ENCODE data around the gene ARHGEF17.

Gene ARHGEF17

DNA sequence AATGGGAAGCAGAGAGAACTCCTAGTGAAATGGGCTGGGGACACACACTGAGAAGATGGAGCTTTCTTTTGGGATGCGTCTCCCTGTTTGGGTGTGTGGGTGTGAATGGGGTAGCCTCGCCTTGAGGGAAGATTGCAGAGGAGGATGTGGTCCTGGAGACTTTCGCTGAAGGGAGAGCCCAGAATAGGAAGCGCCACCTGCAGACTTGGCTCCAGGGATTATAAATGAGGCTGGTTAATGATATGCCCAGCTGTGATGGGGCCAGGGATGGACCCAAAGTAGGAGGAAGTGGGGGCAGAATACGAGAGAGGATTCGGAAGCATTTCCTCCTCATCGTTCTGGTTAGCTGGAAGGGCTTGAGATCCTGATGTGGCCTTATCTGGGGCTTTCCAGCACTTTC is 81.8 kb downstream of the ARHGEF17 start:
- TF ChIP-seq CTCF (IDR thresholded peaks at IDR 0.05; ENCODE audit: low read depth, low read length, missing control alignments): no peak
- no peak overlapping the region for H3K4me3 ChIP-seq (replicated peaks; ENCODE audit: low read depth, low read length)

GRCh38 chr11:73390601-73391565 is 82.8 kb downstream of the ARHGEF17 start:
- no peak for TF ChIP-seq CTCF (IDR thresholded peaks at IDR 0.05; ENCODE audit: low read depth, low read length, missing control alignments)
- H3K4me3 ChIP-seq (replicated peaks; ENCODE audit: low read depth, low read length): no peak overlapping the region
- DNase-seq (ENCODE audit: extremely low read depth, low read depth): no peak

More for the DNA sequence above, 81.8 kb downstream of the ARHGEF17 start:
- DNase-seq (ENCODE audit: extremely low read depth, low read depth): no peak

- no peak for DNase-seq (ENCODE audit: extremely low read depth, low read depth)
- H3K4me3 ChIP-seq (replicated peaks; ENCODE audit: low read depth, low read length): no peak overlapping the region
- TF ChIP-seq CTCF (IDR thresholded peaks at IDR 0.05; ENCODE audit: low read depth, low read length, missing control alignments): no peak
Measured at GRCh38 chr11:73391665-73392064, 83.6 kb downstream of the ARHGEF17 start.

DNA sequence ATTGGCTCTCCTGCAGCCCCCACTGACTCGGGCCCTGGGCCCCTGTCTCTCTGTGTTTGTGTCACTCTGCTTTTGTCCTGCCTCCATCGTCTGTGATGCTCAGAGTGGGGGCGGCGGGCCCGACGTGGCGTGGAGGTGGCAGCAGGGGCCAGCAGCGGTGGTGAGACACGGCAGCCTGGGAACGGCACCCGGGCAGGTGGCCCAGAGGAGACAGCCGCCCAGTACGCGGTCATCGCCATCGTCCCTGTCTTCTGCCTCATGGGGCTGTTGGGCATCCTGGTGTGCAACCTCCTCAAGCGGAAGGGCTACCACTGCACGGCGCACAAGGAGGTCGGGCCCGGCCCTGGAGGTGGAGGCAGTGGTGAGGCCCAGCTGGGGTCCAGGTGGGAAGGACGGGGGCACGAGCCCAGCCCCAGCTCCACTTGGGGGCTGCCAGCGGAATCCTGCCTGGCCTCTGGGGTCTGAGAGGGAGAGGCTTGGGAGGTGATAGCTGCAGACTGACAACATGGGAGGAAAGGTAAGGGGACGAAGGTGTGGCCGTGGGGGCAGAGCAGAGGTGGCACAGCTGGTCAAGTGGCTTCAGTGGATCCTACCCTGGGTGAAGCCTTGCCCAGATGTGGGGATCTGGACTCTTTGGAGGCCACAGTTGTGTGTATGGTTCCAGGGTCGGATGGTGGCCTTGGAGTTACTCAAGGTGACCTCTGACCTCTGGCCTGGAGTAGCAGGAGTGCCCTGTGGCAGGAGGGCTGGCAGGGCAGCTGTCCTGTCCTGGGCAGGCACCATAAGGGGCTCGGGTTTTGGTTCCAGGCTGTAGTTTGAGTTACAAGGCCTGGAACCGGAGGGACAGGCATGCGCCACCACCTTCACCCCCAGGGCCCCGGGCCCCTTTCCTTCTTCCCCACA is 84.3 kb downstream of the ARHGEF17 start:
- no peak for DNase-seq (ENCODE audit: extremely low read depth, low read depth)
- no peak overlapping the region for H3K4me3 ChIP-seq (replicated peaks; ENCODE audit: low read depth, low read length)
- no peak for TF ChIP-seq CTCF (IDR thresholded peaks at IDR 0.05; ENCODE audit: low read depth, low read length, missing control alignments)

GRCh38 chr11:73393011-73393380 is 84.9 kb downstream of the ARHGEF17 start:
- no peak for DNase-seq (ENCODE audit: extremely low read depth, low read depth)
- TF ChIP-seq CTCF (IDR thresholded peaks at IDR 0.05; ENCODE audit: low read depth, low read length, missing control alignments): no peak
- no peak overlapping the region for H3K4me3 ChIP-seq (replicated peaks; ENCODE audit: low read depth, low read length)

DNA sequence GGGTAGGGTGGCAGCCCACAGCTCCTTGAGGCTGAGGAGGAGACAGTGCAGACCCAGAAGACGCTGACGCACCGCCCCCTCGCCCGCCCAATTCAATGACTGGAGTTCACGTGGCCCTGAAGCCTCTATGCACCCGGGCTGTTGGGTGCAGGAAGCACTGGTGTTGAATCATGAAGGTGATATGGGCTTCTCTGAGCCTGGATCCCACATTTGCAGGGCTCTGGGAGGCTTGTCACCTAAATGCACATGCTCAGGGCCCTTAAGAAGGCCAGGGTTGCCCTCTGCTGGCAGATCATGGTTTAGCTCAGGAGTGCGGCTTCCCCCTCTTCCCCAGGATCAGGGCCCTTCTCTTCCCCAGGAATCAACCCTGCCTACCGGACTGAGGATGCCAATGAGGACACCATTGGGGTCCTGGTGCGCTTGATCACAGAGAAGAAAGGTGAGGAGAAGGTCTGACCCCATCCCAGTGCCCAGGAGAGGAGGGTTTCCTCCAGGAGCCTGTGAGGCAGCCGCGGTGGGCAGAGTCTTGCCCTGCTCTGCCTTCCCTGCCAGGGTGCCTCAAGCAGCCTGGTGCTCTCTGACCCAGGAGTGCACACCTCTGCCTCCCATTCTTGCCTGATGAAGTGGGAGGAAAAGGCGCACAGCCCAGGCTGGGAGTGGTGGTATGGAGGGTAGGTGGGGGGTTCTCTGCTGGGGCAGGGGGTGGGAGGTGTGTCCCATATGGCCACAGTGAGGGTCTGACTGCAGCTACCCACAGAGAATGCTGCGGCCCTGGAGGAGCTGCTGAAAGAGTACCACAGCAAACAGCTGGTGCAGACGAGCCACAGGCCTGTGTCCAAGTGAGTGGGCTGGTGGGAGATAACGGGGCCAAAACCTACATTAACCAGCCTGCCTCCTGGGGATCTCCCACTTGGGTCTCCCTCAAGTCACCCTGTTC is 85.7 kb downstream of the ARHGEF17 start:
- TF ChIP-seq CTCF (IDR thresholded peaks at IDR 0.05; ENCODE audit: low read depth, low read length, missing control alignments): peak; percentile 87
- DNase-seq (ENCODE audit: extremely low read depth, low read depth): peak; percentile 66
- no peak overlapping the region for H3K4me3 ChIP-seq (replicated peaks; ENCODE audit: low read depth, low read length)
